ENCODE data around the gene B4GALT4.
"Not testable (repeated sequence)": the region's sequence is repeated elsewhere in the genome, so short reads cannot be mapped to it uniquely, and the experiment has no call there.

Gene B4GALT4

DNA sequence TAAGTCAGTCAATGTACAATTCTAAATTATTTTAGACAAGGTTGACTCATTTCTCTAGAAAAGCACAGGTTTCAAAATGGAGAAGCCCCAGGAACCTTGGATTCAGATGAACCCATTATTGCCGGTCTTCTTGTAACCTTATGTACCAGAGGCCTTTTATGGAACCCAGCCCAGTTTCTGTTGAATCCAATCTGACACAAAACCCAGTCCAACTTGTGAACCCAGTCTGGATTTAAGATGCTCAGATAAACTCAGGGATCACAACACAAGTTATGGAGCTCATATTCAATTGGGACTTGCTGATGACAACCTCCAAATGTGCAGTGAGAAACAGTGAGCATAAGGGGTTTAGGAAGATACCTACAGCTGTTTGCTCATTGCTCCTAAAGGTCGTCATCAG is 16.4 kb upstream of the B4GALT4 start:
- peak overlapping the region; percentile 68 for H3K27ac ChIP-seq (ENCODE audit: low read length)

DNA sequence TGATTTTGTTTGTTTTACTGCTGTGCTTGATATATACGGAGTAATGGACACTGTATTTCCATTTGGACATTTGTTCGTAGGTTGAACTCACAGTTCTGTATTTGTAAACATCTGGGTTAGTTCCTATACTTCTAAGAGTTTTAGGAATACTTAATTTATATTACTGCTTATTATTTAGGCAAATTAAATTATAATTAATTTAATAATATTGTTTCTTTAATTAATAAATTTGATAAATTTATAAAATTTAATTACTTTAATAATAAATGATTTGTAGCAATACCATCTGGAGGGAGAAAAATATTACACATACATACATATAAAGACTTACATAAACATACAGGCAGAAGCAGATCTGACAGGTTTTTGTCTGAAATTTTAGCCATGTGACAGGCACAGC is 14.5 kb upstream of the B4GALT4 start:
- Histone ChIP-seq H3K27ac (ENCODE audit: low read length) (peak overlapping the region; percentile 49), H3K4me3 (ENCODE audit: low read length) (no peak overlapping the region), H3K4me1 (ENCODE audit: insufficient read depth, low read length) (peaks cover 36% of the 10 kb centered on the region; the same call in 1 of the 2 replicates), H3K27me3 (ENCODE audit: insufficient read depth, low read length) (no peaks in the 10 kb centered on the region), H3K9ac (ENCODE audit: low read depth, low read length) (peak overlapping the region; percentile 47; the same call in 1 of the 2 replicates), H3K9me3 (ENCODE audit: insufficient read depth, low read depth, low read length) (no peaks in the 10 kb centered on the region), H3K36me3 (ENCODE audit: insufficient read depth, low read depth, low read length) (no peaks in the 10 kb centered on the region)

More for the DNA sequence above, 16.4 kb upstream of the B4GALT4 start:
- no peaks in the 10 kb centered on the region for H3K36me3 ChIP-seq (ENCODE audit: insufficient read depth, low read depth, low read length)
- H3K9ac ChIP-seq (ENCODE audit: low read depth, low read length): peak overlapping the region; percentile 54; the same call in 1 of the 2 replicates
- peaks cover 42% of the 10 kb centered on the region; the same call in 1 of the 2 replicates for H3K4me1 ChIP-seq (ENCODE audit: insufficient read depth, low read length)
- no peaks in the 10 kb centered on the region for H3K27me3 ChIP-seq (ENCODE audit: insufficient read depth, low read length)
- no peaks in the 10 kb centered on the region for H3K9me3 ChIP-seq (ENCODE audit: insufficient read depth, low read depth, low read length)
- H3K4me3 ChIP-seq (ENCODE audit: low read length): no peak overlapping the region

DNA sequence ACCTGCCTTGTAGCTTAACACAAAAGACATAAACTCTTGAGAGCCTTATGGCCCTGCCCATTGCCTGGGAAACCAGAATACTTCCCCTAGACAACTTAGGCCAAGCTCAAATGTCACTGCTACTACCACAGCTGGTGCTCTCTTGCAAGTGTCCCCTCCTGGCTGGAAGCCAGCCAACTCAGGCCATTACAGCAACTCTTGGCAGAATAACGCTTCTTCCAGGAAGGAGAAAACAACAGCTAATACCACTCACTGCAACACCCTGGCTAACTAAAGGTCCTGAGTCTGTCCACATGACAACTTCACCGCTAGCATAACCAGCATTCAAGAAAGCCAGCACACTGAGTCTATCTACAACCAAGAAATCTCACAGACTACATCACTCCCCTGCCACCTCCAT is 5.1 kb upstream of the B4GALT4 start:
- Histone ChIP-seq H3K27ac (ENCODE audit: low read length) (no peak overlapping the region), H3K4me3 (ENCODE audit: low read length) (no peak overlapping the region), H3K9me3 (ENCODE audit: insufficient read depth, low read depth, low read length) (peaks cover 14% of the 10 kb centered on the region; the same call in 1 of the 2 replicates), H3K27me3 (ENCODE audit: insufficient read depth, low read length) (no peaks in the 10 kb centered on the region), H3K9ac (ENCODE audit: low read depth, low read length) (no peak overlapping the region), H3K36me3 (ENCODE audit: insufficient read depth, low read depth, low read length) (no peaks in the 10 kb centered on the region), H3K4me1 (ENCODE audit: insufficient read depth, low read length) (peaks cover 3% of the 10 kb centered on the region; the same call in 1 of the 2 replicates)

DNA sequence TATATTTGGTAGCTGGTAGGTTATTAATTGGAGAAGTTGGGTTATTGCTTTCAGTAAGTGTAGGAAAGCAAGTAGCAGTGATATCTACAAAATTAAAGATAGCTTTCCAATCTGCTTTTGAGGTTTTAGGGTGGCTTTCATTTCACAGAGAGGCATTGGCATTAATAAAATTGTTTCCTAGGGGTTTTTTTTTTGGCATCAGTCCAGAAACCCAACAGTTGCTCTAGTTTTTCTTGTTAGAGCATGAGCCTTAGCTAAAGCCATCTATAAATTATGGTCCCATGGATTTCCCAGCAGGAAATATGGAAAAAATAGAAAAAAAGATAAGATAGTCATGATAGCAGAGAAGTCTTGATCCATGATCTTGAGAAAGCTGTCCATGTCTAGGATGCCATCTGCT is 3.0 kb upstream of the B4GALT4 start:
- H3K36me3 ChIP-seq (ENCODE audit: insufficient read depth, low read depth, low read length): no peaks in the 10 kb centered on the region
- H3K9me3 ChIP-seq (ENCODE audit: insufficient read depth, low read depth, low read length): peaks cover 6% of the 10 kb centered on the region; the same call in 1 of the 2 replicates
- H3K4me1 ChIP-seq (ENCODE audit: insufficient read depth, low read length): peaks cover 3% of the 10 kb centered on the region; the same call in 1 of the 2 replicates
- H3K27ac ChIP-seq (ENCODE audit: low read length): no peak overlapping the region
- H3K9ac ChIP-seq (ENCODE audit: low read depth, low read length): no peak overlapping the region
- no peaks in the 10 kb centered on the region for H3K27me3 ChIP-seq (ENCODE audit: insufficient read depth, low read length)
- no peak overlapping the region for H3K4me3 ChIP-seq (ENCODE audit: low read length)

DNA sequence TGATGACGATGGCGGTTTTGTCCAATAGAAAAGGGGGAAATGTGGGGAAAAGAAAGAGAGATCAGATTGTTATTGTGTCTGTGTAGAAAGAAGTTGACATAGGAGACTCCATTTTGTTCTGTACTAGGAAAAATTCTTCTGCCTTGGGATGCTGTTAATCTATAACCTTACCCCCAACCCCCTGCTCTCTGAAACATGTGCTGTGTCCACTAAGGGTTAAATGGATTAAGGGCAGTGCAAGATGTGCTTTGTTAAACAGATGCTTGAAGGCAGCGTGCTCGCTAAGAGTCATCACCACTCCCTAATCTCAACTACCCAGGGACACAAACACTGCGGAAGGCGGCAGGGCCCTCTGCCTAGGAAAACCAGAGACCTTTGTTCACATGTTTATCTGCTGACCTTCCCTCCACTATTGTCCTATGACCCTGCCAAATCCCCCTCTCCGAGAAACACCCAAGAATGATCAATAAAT is 2.4 kb upstream of the B4GALT4 start:
- not testable (repeated sequence) for H3K27me3 ChIP-seq (ENCODE audit: insufficient read depth, low read length); H3K9ac ChIP-seq (ENCODE audit: low read depth, low read length); H3K36me3 ChIP-seq (ENCODE audit: insufficient read depth, low read depth, low read length); H3K27ac ChIP-seq (ENCODE audit: low read length); H3K4me3 ChIP-seq (ENCODE audit: low read length); H3K9me3 ChIP-seq (ENCODE audit: insufficient read depth, low read depth, low read length); H3K4me1 ChIP-seq (ENCODE audit: insufficient read depth, low read length)

DNA sequence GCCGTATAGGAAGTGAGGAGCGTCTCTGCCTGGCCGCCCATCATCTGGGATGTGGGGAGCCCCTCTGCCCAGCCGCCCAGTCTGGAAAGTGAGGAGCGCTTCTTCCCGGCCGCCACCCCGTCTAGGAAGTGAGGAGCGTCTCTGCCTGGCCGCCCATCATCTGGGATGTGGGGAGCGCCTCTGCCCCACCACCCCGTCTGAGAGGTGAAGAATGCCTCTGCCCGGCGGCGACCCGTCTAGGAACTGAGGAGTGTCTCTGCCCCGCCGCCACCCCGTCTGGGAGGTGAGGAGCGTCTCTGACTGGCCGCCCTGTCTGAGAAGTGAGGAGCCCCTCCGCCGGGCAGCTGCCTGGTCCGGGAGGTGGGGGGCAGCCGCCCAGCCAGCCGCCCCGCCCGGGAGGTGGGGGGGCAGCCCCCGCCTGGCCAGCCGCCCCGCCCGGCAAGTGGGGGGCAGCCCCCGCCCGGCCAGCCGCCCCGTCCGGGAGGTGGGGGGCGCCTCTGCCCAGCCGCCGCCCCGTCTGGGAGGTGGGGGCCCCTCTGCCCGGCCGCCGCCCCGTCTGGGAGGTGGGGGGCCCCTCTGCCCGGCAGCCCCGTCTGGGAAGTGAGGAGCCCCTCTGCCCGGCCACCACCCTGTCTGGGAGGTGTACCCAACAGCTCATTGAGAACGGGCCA is 1.8 kb upstream of the B4GALT4 start:
- H3K4me3 ChIP-seq (ENCODE audit: low read length); H3K9me3 ChIP-seq (ENCODE audit: insufficient read depth, low read depth, low read length); H3K36me3 ChIP-seq (ENCODE audit: insufficient read depth, low read depth, low read length); H3K9ac ChIP-seq (ENCODE audit: low read depth, low read length); H3K27ac ChIP-seq (ENCODE audit: low read length); H3K4me1 ChIP-seq (ENCODE audit: insufficient read depth, low read length); H3K27me3 ChIP-seq (ENCODE audit: insufficient read depth, low read length): not testable (repeated sequence)

DNA sequence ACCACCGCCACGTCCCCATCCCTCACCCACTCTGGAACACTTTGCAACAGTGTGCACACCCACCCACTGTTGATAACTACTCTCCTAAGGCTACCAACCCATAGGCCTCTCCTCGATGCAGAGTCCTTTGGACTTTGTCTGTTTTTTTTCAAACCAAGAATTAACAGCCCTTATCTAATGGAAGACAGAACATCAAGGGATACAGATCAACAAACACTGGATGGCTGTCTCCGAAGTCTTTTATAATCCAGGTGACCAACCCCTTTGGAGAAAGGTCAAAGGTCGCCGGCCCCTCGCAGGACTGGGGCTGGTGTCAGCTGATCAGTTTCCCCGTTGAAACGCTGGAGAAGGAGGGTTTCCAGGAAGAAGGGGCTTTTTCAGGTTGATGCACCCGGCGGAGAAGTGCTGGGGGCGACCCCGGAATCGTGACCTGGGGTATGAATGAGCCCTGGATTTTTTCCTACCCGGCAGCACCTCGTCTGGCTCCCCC is 532 bp downstream of the B4GALT4 start:
- peaks cover 22% of the 10 kb centered on the region for H3K36me3 ChIP-seq (ENCODE audit: insufficient read depth, low read depth, low read length)
- H3K4me1 ChIP-seq (ENCODE audit: insufficient read depth, low read length): peaks cover 3% of the 10 kb centered on the region; the same call in 1 of the 2 replicates
- H3K4me3 ChIP-seq (ENCODE audit: low read length): peak overlapping the region; percentile 89
- peak overlapping the region; percentile 87 for H3K9ac ChIP-seq (ENCODE audit: low read depth, low read length)
- H3K27me3 ChIP-seq (ENCODE audit: insufficient read depth, low read length): no peaks in the 10 kb centered on the region
- no peaks in the 10 kb centered on the region for H3K9me3 ChIP-seq (ENCODE audit: insufficient read depth, low read depth, low read length)
- H3K27ac ChIP-seq (ENCODE audit: low read length): peak overlapping the region; percentile 1

DNA sequence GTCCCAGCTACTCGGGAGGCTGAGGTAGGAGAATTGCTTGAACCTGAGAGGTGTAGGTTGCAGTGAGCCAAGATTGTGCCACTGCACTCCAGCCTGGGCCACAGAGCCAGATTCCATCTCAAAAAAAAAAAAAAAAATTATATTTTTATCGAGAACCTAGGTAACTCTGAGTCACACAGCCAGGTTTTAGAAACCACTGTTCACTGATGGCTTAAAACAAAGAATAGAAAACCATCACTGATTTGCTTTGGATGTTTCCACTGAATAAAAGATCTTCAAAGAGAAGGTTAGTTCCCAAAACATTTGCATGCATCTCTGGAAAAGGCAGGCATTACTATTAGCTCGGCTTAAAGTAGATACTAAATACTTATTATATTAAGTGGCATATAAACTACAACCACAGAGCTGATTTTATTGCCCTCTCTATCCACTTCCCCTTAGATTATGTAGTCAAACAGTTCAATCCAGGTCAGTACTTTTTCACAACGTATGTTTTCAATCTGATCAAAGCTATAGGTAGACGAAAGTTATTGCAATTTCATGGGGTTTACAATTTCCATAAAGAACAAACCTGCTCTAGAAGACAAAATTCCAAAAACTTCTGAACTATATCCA is 1.4 kb downstream of the B4GALT4 start:
- Histone ChIP-seq H3K27ac (ENCODE audit: low read length) (no peak overlapping the region), H3K9ac (ENCODE audit: low read depth, low read length) (peak overlapping the region; percentile 87; the same call in 1 of the 2 replicates), H3K4me1 (ENCODE audit: insufficient read depth, low read length) (peaks cover 3% of the 10 kb centered on the region; the same call in 1 of the 2 replicates), H3K36me3 (ENCODE audit: insufficient read depth, low read depth, low read length) (peaks cover 30% of the 10 kb centered on the region), H3K27me3 (ENCODE audit: insufficient read depth, low read length) (no peaks in the 10 kb centered on the region), H3K4me3 (ENCODE audit: low read length) (peak overlapping the region; percentile 89), H3K9me3 (ENCODE audit: insufficient read depth, low read depth, low read length) (no peaks in the 10 kb centered on the region)

DNA sequence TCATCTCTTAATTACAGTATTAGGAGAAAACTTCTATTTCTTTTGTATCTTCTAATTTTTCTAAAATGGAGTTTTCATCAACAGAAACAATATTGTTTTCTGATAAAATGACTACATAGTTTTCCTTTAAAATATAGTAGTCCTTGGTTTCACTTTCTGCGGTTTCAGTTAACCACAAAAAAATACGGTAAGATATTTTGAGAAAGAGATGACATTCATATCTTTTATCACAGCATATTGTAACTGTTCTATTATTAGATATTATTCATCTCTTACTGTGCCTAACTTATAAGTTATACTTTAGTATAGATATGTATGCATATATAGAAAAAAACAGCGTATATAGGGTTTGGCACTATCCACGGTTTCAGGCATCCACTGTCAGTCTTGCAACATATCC is 2.3 kb downstream of the B4GALT4 start:
- Histone ChIP-seq H3K9ac (ENCODE audit: low read depth, low read length) (no peak overlapping the region), H3K4me3 (ENCODE audit: low read length) (peak overlapping the region; percentile 89; the same call in 1 of the 2 replicates), H3K36me3 (ENCODE audit: insufficient read depth, low read depth, low read length) (peaks cover 40% of the 10 kb centered on the region), H3K27ac (ENCODE audit: low read length) (no peak overlapping the region), H3K9me3 (ENCODE audit: insufficient read depth, low read depth, low read length) (no peaks in the 10 kb centered on the region), H3K4me1 (ENCODE audit: insufficient read depth, low read length) (peaks cover 3% of the 10 kb centered on the region; the same call in 1 of the 2 replicates), H3K27me3 (ENCODE audit: insufficient read depth, low read length) (no peaks in the 10 kb centered on the region)

DNA sequence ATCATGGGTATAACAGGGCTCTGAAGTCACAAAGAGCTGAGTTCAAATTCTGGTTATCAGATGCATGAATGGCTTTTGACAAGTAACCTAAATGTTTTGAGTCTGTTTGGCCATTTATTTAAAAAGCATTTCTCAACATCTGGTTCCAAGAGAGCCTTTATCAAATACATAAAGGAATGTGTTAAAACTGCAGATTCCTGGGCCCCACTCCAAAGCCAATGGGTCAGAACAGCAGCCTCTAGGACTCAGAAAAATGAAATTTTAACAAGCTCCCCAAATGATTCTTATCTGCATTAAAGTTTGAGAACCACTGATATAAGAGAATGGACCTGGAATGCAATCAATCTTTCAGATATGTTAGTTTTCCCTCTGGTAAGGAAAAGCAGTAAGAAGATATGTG is 3.4 kb downstream of the B4GALT4 start:
- no peaks in the 10 kb centered on the region for H3K27me3 ChIP-seq (ENCODE audit: insufficient read depth, low read length)
- H3K4me3 ChIP-seq (ENCODE audit: low read length): no peak overlapping the region
- no peak overlapping the region for H3K27ac ChIP-seq (ENCODE audit: low read length)
- H3K36me3 ChIP-seq (ENCODE audit: insufficient read depth, low read depth, low read length): peaks cover 50% of the 10 kb centered on the region
- no peaks in the 10 kb centered on the region for H3K9me3 ChIP-seq (ENCODE audit: insufficient read depth, low read depth, low read length)
- H3K4me1 ChIP-seq (ENCODE audit: insufficient read depth, low read length): peaks cover 3% of the 10 kb centered on the region; the same call in 1 of the 2 replicates
- no peak overlapping the region for H3K9ac ChIP-seq (ENCODE audit: low read depth, low read length)

DNA sequence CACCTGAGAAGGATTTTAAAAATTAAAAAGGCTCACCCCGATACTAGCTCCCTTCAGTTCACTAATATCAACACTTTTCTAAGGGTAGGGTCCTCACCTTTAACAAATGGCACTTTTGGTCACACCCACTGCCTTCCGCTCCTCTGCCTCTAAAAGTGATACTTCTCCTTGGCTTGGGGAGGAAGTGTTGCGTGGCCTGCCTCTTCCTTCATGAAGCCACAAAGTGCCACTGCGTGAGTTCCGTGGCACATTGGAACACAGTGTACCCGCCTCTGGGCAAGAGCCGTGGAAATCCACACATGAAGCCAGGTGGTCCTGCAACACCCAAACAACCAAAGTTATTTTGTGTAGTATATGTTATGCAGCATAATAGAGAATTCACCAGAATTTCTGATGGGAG is 3.9 kb downstream of the B4GALT4 start:
- Histone ChIP-seq H3K27ac (ENCODE audit: low read length) (no peak overlapping the region), H3K4me1 (ENCODE audit: insufficient read depth, low read length) (peaks cover 3% of the 10 kb centered on the region; the same call in 1 of the 2 replicates), H3K4me3 (ENCODE audit: low read length) (no peak overlapping the region), H3K27me3 (ENCODE audit: insufficient read depth, low read length) (no peaks in the 10 kb centered on the region), H3K9me3 (ENCODE audit: insufficient read depth, low read depth, low read length) (no peaks in the 10 kb centered on the region), H3K9ac (ENCODE audit: low read depth, low read length) (no peak overlapping the region), H3K36me3 (ENCODE audit: insufficient read depth, low read depth, low read length) (peaks cover 55% of the 10 kb centered on the region)

DNA sequence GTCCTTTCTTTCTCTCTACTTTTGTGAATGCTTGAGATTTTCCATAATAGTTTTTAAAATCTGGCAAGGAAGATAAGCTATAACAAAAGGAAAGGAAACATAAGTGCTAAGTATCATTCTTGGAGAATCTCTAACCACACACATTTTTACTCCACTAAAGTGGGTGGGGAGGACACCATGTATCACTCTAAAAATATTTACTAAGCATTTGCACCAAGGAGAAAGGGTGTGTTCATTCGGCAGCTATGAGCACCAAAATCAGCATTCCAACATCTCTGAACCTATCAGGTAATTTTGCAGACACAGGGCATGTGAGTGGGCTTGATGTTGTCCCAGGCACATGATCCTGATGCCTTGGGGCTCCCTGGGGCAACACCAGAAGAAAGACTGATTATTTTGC is 5.5 kb downstream of the B4GALT4 start:
- Histone ChIP-seq H3K4me1 (ENCODE audit: insufficient read depth, low read length) (no peaks in the 10 kb centered on the region), H3K36me3 (ENCODE audit: insufficient read depth, low read depth, low read length) (peaks cover 68% of the 10 kb centered on the region), H3K4me3 (ENCODE audit: low read length) (no peak overlapping the region), H3K27ac (ENCODE audit: low read length) (no peak overlapping the region), H3K27me3 (ENCODE audit: insufficient read depth, low read length) (no peaks in the 10 kb centered on the region), H3K9me3 (ENCODE audit: insufficient read depth, low read depth, low read length) (no peaks in the 10 kb centered on the region), H3K9ac (ENCODE audit: low read depth, low read length) (no peak overlapping the region)

Data from iPS-20b (cell line).